Stomach (tissue), 4 donors: ENCODE data around the gene COG5.

Experiments used
- EP300 ChIP-seq: sonication (generic); formaldehyde crosslinking; IDR thresholded peaks from one replicate; pipeline ENCODE4 v1.6.1; 2017; ENCODE audit warnings: antibody characterized with exemption
- POLR2A ChIP-seq, 4 donors: fragments of 450-650 bp; IDR thresholded peaks; one replicate each; pipeline ENCODE4 v1.6.1; 2016; ENCODE audit warnings: antibody characterized with exemption in 4 of 4, control low read depth in 2 of 4, mild to moderate bottlenecking in 1 of 4, moderate library complexity in 1 of 4
- TF ChIP-seq, protein P1 (sequence below), 7 experiments: fragments of 450-650 bp in 4 of 7; fragments of 200-600 bp in 3 of 7; sonication (generic) in 3 of 7; IDR thresholded peaks; one replicate each; pipeline ENCODE4 v1.5.1; 2016 to 2019; ENCODE audit warnings: antibody characterized with exemption in 7 of 7, control low read depth in 2 of 7, mild to moderate bottlenecking in 1 of 7

DNA sequence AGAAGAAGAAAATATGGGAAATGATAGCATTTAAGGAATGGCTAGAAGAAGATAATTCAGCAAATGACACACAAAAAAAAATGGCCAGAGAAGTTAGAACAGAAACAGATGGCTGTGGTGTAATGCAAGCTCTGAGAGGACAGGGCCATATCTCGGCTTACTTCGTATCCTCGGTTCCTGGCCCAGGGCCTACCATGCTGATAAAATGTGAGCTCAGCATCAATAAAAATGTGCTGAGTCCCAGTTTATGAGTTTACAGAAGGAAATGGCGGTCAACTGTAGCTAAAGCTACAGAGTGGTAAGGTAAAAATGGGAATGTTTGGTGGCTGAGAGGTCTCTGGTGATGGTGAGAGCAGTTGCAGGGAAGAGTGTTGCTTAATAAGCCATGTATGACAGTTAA, 354.2 kb downstream of the COG5 start:
- TF ChIP-seq POLR2A (IDR thresholded peaks at IDR 0.05) (no peak), EP300 (no peak)
- TF ChIP-seq, protein P1, sequence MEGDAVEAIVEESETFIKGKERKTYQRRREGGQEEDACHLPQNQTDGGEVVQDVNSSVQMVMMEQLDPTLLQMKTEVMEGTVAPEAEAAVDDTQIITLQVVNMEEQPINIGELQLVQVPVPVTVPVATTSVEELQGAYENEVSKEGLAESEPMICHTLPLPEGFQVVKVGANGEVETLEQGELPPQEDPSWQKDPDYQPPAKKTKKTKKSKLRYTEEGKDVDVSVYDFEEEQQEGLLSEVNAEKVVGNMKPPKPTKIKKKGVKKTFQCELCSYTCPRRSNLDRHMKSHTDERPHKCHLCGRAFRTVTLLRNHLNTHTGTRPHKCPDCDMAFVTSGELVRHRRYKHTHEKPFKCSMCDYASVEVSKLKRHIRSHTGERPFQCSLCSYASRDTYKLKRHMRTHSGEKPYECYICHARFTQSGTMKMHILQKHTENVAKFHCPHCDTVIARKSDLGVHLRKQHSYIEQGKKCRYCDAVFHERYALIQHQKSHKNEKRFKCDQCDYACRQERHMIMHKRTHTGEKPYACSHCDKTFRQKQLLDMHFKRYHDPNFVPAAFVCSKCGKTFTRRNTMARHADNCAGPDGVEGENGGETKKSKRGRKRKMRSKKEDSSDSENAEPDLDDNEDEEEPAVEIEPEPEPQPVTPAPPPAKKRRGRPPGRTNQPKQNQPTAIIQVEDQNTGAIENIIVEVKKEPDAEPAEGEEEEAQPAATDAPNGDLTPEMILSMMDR (IDR thresholded peaks at IDR 0.05), result no peak
